Activated naive CD4-positive, alpha-beta T cell treated with anti-CD3 and anti-CD28 coated beads for 36 hours (primary cell): ENCODE results near the gene NR3C1. TPM values are rescaled to one million over a fixed set of nuclear protein-coding genes. Genes with fewer than 3 reads are reported as not detected.
A peak's percentile ranks its signal among the peaks of the same experiment; 100 is the strongest.

Experiments used
- CTCF ChIA-PET: fragments of 350-600 bp; sonication (Branson Sonifier 250); formaldehyde crosslinking; loops from one replicate; lab custom pipeline; 2021; ENCODE audit warnings: antibody characterized with exemption; lab: Charles Lee
- DNase-seq: peaks from one replicate; pipeline ENCODE4 v3.0.0-alpha.2; 2020
- H3K27ac Mint-ChIP-seq: one replicate; pipeline ENCODE4 v1.8.0; 2021; ENCODE audit warnings: mild to moderate bottlenecking, mixed read lengths
- H3K27me3 Mint-ChIP-seq: one replicate; pipeline ENCODE4 v1.8.0; 2021; ENCODE audit warnings: low read depth, mixed read lengths
- H3K36me3 Mint-ChIP-seq: one replicate; pipeline ENCODE4 v1.8.0; 2021; ENCODE audit warnings: low read depth, mixed read lengths
- H3K4me1 Mint-ChIP-seq: one replicate; pipeline ENCODE4 v1.8.0; 2021; ENCODE audit warnings: low read depth, mixed read lengths
- H3K4me3 Mint-ChIP-seq: one replicate; pipeline ENCODE4 v1.8.0; 2021; ENCODE audit warnings: mild to moderate bottlenecking, moderate library complexity, mixed read lengths
- H3K9me3 Mint-ChIP-seq: one replicate; pipeline ENCODE4 v1.8.0; 2021; ENCODE audit warnings: mixed read lengths
- intact Hi-C: fragments of 100-400 bp; cut with micrococcal nuclease; formaldehyde crosslinking; loops from one replicate; pipeline ENCODE4 v1.15.1; 2023
- total RNA-seq, 2 experiments: library from RNA; stranded (reverse); gene quantifications; one replicate each; pipeline ENCODE4 v1.2.3, GENCODE V29; 2021

The NR3C1 gene
- total RNA-seq, 2 experiments from 2014 or later = 41.8 to 42.9 TPM

DNA sequence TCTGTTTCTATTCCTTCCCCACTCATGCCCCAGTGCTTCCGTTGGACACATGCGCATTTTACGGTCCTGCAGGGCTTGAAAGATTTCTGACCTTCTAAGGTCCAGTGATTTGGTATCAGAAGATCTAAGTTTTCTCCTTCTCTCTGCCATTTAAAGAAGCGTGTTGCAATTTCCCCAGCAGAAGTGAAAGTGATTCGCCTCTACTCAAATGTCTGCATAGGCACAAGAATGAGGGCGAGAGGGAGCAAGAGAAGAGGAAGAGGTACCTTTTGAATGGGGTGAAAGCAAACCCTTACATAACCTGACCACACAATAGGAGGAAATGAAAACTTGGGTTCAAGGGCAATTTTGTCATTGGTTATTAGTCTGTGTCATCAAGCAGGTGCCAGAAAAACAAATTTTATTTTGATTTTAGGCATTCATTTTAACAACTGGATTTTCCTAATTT lies 31.7 kb upstream of the NR3C1 start:
- CTCF ChIA-PET = interaction anchor here (0.9 to 1.3 kb wide), 4 partner anchors 10 to 389 kb away, joined by 3 to 8 read pairs (median 3); no protein-coding TSS in a partner anchor
- peak; percentile 61 for DNase-seq
- H3K9me3 Mint-ChIP-seq = no peaks in the 10 kb centered on the region
- H3K27ac Mint-ChIP-seq = peak overlapping the region; percentile 97
- H3K4me1 Mint-ChIP-seq = peaks cover 68% of the 10 kb centered on the region
- intact Hi-C loops = loop anchor here (1.0 to 5.0 kb wide), 5 partner anchors 31 to 392 kb away; no protein-coding TSS in a partner anchor
- H3K36me3 Mint-ChIP-seq = no peaks in the 10 kb centered on the region
- H3K27me3 Mint-ChIP-seq = no peaks in the 10 kb centered on the region
- peak overlapping the region; percentile 83 for H3K4me3 Mint-ChIP-seq

DNA sequence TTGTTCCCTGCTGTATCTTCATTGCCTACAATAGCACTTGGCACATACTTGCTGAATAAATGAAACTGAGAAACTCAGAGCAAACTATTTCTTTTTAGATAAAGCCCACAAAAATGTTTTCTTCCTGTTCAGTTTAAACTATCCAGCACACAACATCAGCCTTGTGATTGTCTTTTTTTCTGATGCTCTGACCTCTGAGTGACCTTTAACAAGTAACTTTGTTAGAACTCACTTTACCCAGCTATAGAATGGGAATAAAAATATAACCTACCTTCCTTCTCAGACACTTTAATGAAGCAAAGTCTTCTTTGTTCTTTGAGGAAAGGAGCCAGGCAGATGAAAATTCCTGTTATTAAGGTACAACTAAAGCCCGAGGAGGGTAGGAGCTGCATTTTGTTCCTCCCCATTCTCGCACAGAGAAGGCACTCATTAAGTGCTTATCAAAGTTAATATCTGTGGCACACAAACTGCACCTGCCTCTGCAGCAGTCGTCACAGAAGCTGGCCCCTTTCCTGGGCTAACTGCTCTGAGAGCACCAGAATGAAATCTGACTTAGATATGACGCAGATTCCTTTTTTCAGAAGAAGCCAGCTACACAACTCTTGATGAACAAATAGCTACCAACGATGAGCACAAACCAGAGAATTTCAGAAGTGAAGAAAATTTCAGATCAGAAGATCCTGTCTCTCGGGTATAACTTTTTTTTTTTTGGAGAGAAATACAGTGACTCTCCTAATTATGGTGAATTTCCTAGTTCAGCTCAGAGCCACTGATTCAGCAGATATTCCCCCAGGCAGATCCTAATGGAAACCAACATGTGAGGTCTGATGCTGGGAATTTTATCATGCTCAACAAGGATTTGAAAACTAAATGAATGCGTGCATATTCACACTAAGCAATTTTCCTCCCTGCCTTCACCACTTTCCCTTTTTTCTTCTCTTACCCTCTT lies 31.0 kb upstream of the NR3C1 start:
- CTCF ChIA-PET = interaction anchor here (0.5 to 1.3 kb wide), 5 partner anchors 11 to 403 kb away, joined by 3 to 8 read pairs (median 3); no protein-coding TSS in a partner anchor
- peaks cover 68% of the 10 kb centered on the region for H3K4me1 Mint-ChIP-seq
- no peaks in the 10 kb centered on the region for H3K27me3 Mint-ChIP-seq

DNA sequence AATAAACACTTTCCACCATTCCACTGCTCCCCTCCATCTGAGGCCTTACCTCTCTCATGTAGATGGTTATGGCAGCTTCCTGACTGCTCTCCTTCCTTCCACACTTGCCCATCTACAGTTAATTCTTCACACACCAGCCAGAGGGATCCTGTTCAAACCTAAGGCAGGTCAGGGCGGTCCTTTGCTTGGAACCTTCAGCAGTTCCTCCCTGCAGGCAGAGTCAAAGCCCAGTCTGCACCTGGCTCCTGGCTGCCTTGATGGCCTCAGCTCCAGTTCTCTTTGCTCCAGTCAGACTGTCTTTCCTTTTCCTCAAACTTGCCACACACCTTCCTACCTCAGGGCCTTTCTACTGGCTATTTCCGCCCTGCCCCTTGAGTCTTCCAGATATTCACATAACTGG lies 30.2 kb upstream of the NR3C1 start:
- DNase-seq = peak; percentile 24
- Mint-ChIP-seq H3K4me3 (peak overlapping the region; percentile 83), H3K27me3 (no peaks in the 10 kb centered on the region), H3K4me1 (peaks cover 69% of the 10 kb centered on the region), H3K36me3 (no peaks in the 10 kb centered on the region), H3K27ac (peak overlapping the region; percentile 97), H3K9me3 (no peaks in the 10 kb centered on the region)
- CTCF ChIA-PET = interaction anchor here (1.1 to 1.4 kb wide), 2 partner anchors 23 to 29 kb away, joined by 4 to 6 read pairs; no protein-coding TSS in a partner anchor
- intact Hi-C loops = loop anchor here (1.0 to 2.0 kb wide), 5 partner anchors 12 to 757 kb away; no protein-coding TSS in a partner anchor

More for the DNA sequence above, 31.0 kb upstream of the NR3C1 start:
- no peaks in the 10 kb centered on the region for H3K36me3 Mint-ChIP-seq
- H3K27ac Mint-ChIP-seq = peak overlapping the region; percentile 97
- peak overlapping the region; percentile 83 for H3K4me3 Mint-ChIP-seq
- peak; percentile 69 for DNase-seq
- H3K9me3 Mint-ChIP-seq = no peaks in the 10 kb centered on the region
- intact Hi-C loops = loop anchor here (1.0 to 5.0 kb wide), 9 partner anchors 13 to 756 kb away; no protein-coding TSS in a partner anchor

GRCh38 chr5:143432658-143433239 lies 29.3 kb upstream of the NR3C1 start:
- Mint-ChIP-seq H3K36me3 (no peaks in the 10 kb centered on the region), H3K27me3 (no peaks in the 10 kb centered on the region), H3K9me3 (no peaks in the 10 kb centered on the region), H3K4me1 (peaks cover 74% of the 10 kb centered on the region), H3K4me3 (no peak overlapping the region), H3K27ac (no peak overlapping the region)
- CTCF ChIA-PET = interaction anchor here (0.6 to 1.4 kb wide), 3 partner anchors 22 to 29 kb away, joined by 3 to 6 read pairs (median 4); no protein-coding TSS in a partner anchor
- intact Hi-C loops = no loop called here
- no peak for DNase-seq

GRCh38 chr5:143431789-143432188 lies 28.3 kb upstream of the NR3C1 start:
- CTCF ChIA-PET = interaction anchor here (1.1 kb wide), 1 partner anchor 18 kb away, joined by 4 read pairs; no protein-coding TSS in a partner anchor
- H3K4me3 Mint-ChIP-seq = no peak overlapping the region
- peak overlapping the region; percentile 16 for H3K27ac Mint-ChIP-seq
- peaks cover 74% of the 10 kb centered on the region for H3K4me1 Mint-ChIP-seq
- intact Hi-C loops = no loop called here
- DNase-seq = peak; percentile 56
- no peaks in the 10 kb centered on the region for H3K27me3 Mint-ChIP-seq
- H3K9me3 Mint-ChIP-seq = no peaks in the 10 kb centered on the region
- H3K36me3 Mint-ChIP-seq = no peaks in the 10 kb centered on the region

GRCh38 chr5:143428738-143429420 lies 25.4 kb upstream of the NR3C1 start:
- Mint-ChIP-seq H3K9me3 (no peaks in the 10 kb centered on the region), H3K27me3 (no peaks in the 10 kb centered on the region), H3K36me3 (no peaks in the 10 kb centered on the region), H3K4me1 (peaks cover 52% of the 10 kb centered on the region), H3K27ac (no peak overlapping the region), H3K4me3 (no peak overlapping the region)
- intact Hi-C loops = no loop called here
- DNase-seq = no peak
- CTCF ChIA-PET = no interaction called here

DNA sequence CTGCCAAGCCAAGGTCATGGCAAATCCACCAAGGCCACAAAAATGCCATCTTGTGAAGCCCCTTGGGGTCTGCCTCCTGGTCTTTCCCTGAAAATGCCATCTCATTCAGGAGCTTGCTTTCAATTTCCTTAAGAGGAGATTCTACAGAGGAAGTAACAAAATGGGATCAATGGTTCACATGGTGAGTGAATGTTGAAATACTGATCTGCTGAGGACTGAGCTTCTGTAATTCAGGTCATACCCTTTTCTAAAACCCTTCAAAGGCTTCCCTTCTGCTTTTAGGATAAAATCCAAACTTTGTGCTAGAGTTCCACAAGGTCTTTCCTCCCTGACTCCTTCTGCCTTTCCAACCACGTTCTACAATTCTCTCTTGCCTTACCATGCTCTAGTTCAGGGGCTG lies 24.7 kb upstream of the NR3C1 start:
- no peak for DNase-seq
- Mint-ChIP-seq H3K36me3 (no peaks in the 10 kb centered on the region), H3K27ac (no peak overlapping the region), H3K9me3 (no peaks in the 10 kb centered on the region), H3K4me3 (no peak overlapping the region), H3K27me3 (no peaks in the 10 kb centered on the region), H3K4me1 (peaks cover 47% of the 10 kb centered on the region)
- intact Hi-C loops = no loop called here
- CTCF ChIA-PET = no interaction called here

DNA sequence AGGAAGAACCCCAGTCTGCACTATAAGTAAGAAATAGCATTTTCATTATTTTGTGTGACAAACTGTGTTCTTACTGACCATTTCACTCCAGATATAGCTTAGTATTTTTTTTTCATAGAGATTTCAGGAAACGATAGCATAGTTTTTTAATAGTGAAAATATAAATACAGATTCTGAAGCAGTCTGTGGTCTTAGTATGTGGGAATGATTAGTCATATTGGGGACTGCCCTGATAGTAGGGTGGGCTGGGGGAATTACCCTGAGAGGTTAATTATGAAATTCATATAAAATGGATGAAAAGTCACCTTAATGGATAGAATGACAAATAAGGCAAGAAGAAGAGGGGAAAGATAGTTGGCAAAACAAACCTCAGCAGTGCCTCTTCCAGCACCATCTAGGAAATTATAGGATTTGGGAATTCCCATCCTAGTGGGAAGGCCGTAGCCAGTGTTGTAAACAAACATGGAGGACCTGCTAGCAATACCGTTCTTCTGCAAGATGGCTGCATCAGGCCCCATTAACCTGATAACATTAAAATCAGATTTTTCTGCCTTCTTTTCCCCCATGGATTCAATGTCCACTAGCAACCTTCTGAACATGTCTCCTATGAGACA lies 23.7 kb upstream of the NR3C1 start:
- intact Hi-C loops = no loop called here
- Mint-ChIP-seq H3K27me3 (no peaks in the 10 kb centered on the region), H3K4me1 (peaks cover 39% of the 10 kb centered on the region), H3K36me3 (no peaks in the 10 kb centered on the region), H3K9me3 (no peaks in the 10 kb centered on the region), H3K27ac (no peak overlapping the region), H3K4me3 (no peak overlapping the region)
- no peak for DNase-seq
- CTCF ChIA-PET = interaction anchor here (0.6 to 2.1 kb wide), 3 partner anchors 14 to 322 kb away, joined by 3 to 7 read pairs (median 4); no protein-coding TSS in a partner anchor

DNA sequence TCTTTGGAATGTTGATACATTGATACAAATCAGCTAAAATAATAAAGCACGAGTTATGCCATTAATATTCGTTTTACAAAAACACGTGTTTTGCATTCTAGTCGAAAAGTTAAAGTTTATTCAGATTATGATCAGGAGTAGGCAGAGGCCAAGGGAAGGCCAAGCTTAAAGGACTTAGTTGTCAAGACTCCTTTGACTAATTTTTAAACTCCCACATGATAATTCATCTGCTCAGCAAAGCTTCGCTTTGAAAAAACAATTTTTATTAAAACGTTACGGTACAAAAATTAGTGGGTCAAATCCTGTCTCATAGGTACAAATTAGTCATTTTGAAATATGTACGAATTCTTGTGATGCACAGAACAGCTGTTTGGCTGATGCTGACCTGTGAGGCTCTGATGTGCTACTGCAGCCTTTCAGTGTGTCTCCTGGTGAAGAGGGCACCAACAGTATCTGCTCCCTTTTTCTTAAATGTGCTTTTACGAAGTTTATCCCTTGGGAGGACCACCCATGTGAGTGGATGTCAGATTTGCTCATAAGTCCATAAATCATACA lies 23.0 kb upstream of the NR3C1 start:
- intact Hi-C loops = no loop called here
- DNase-seq = no peak
- H3K9me3 Mint-ChIP-seq = no peaks in the 10 kb centered on the region
- no peak overlapping the region for H3K4me3 Mint-ChIP-seq
- CTCF ChIA-PET = interaction anchor here (0.6 to 2.1 kb wide), 3 partner anchors 13 to 321 kb away, joined by 3 to 7 read pairs (median 4); no protein-coding TSS in a partner anchor
- no peaks in the 10 kb centered on the region for H3K27me3 Mint-ChIP-seq
- no peak overlapping the region for H3K27ac Mint-ChIP-seq
- H3K36me3 Mint-ChIP-seq = no peaks in the 10 kb centered on the region
- peaks cover 32% of the 10 kb centered on the region for H3K4me1 Mint-ChIP-seq

DNA sequence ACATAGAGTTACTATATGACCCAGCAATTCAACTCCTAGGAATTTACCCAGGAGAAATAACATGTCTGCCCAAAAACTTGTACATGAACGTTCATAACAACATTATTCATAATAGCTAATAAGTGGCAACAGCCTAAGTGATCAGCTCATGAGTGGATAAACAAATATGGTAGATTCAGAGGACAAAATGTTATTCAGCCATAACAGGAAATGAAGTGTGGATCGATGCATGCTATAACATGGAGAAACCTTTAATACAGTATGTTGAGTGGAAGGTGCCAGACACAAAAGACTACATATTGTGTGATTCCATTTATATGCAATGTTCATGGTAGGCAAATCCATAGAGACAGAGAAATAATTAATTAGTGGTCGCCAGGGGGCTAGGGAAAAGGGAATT lies 22.3 kb upstream of the NR3C1 start:
- Mint-ChIP-seq H3K27me3 (no peaks in the 10 kb centered on the region), H3K9me3 (no peaks in the 10 kb centered on the region), H3K27ac (no peak overlapping the region), H3K36me3 (no peaks in the 10 kb centered on the region), H3K4me3 (no peak overlapping the region), H3K4me1 (peaks cover 27% of the 10 kb centered on the region)
- intact Hi-C loops = no loop called here
- CTCF ChIA-PET = interaction anchor here (2.1 kb wide), 1 partner anchor 21 kb away, joined by 7 read pairs; no protein-coding TSS in a partner anchor
- DNase-seq = no peak
